Activated CD4-positive, alpha-beta T cell treated with anti-CD3 and anti-CD28 coated beads, Interleukin-2, amount 50 U/mL, for 24 hours (primary cell): ENCODE results near the gene PKD1L1.
"Not testable (repeated sequence)": the region's sequence is repeated elsewhere in the genome, so short reads cannot be mapped to it uniquely, and the experiment has no call there.

Experiments
- DNase-seq, 2 donors: peaks; one replicate each; pipeline ENCODE4 v3.0.0-alpha.2; 2020; ENCODE audit warnings: low read depth in 1 of 2, low spot score in 1 of 2

Gene PKD1L1

GRCh38 chr7:47771990-47772360 is 176.3 kb downstream of the PKD1L1 start:
- DNase-seq: no peak

DNA sequence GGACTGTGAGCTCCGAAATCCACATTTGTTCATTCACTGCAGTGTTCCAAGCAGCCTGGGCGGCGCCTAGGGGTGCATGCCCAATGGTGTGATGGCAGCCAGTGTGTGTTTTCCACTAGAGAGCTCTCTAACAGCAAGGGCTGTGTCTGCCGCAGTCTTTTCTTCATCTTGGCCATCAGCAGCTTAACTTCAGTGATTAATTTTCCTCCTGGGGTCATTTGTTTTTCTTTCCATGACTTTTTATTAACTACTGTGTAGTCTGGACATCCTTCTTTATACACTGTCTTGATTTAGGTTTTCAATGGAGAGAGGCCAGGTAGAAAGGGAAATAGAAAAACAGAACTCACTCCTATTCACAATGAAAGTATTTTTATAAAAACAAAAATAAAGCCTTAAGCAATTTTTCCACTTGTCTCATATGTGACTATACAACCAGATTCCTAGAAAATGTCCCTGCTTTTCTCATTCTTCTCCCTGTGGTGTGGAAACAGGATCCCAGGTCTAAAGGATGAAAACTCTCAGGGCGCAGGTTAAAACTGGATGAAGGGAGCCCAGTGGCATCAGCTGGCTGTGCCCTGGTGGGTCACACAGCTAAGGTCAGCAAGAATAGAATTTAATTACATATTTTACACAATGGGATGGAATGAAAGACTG is 176.8 kb downstream of the PKD1L1 start:
- DNase-seq: no peak

GRCh38 chr7:47766126-47766525 is 182.1 kb downstream of the PKD1L1 start:
- no peak for DNase-seq

DNA sequence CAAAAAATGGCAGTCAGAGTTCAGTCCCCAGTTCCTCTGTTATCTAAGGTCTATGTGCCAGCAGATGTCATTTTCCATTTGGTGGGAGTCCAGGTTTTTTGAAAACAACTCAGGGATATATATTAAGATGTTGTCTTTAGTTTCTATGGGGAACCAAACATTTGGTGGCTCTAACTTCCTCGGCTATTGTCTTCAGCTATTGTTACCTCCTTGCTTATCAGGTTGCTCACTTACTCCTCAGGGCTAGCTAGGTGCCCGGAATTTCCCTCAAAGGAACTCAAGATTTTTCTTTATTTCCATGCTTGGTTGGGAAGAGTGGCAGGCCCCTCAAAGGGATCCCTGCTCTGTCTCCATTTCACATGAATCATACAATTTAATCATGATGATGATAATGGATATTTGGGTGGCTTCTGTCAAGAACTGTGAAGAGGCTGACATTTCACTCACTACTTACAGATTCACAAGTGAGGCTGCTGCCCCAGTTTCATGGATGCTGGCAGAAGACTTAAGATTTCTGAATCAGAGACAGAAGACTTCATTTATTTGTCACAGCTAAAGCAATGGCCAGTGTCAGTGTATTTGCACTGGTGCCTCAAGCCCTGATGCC is 182.8 kb downstream of the PKD1L1 start:
- no peak for DNase-seq

- DNase-seq: no peak
These were observed 183.5 kb downstream of the PKD1L1 start for GRCh38 chr7:47764746-47765145.

DNA sequence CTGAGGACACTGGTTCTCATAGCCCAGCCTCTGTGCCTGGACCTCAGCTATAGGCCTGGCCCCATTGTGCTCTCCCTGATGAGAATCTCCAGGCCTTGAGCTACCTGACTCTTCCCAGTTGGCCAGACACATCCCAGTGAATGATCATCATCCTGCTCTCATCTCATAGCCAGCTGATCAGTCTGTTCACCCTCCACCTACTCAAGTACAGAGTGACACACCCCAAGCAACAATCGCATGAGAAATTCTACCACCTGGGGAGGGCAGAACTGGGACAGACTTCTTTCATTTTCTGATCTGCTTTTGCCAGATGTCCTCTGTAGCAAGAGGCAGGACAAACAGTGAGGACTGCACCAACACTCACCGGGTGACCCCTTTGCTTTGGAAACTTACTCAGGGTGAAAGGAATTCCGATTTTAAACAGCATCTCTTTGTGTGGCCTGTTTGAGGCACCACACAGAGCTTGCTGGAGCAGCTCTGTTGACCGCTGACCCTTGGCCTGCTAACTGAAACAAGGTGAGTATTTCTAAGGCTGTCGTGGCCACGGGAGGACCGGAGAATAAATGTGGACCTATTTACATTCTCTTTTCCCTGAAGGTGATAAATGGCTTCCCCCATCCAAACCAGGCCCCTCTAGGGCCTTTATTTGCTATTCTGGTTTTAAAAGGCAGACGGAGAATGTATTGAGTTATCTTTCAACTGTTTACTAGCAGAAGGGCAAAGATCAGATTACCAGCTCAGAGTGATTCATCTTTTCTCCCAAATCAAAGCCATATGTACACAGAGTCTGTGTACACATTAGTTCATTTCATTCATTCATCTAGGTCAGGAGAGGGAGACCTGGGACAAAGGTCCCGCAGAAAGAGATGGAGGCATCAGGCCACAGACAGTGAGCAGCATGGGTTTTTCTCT is 184.9 kb downstream of the PKD1L1 start:
- no peak for DNase-seq

GRCh38 chr7:47762746-47763062 is 185.6 kb downstream of the PKD1L1 start:
- no peak for DNase-seq

GRCh38 chr7:47762207-47762606 is 186.1 kb downstream of the PKD1L1 start:
- no peak for DNase-seq

DNA sequence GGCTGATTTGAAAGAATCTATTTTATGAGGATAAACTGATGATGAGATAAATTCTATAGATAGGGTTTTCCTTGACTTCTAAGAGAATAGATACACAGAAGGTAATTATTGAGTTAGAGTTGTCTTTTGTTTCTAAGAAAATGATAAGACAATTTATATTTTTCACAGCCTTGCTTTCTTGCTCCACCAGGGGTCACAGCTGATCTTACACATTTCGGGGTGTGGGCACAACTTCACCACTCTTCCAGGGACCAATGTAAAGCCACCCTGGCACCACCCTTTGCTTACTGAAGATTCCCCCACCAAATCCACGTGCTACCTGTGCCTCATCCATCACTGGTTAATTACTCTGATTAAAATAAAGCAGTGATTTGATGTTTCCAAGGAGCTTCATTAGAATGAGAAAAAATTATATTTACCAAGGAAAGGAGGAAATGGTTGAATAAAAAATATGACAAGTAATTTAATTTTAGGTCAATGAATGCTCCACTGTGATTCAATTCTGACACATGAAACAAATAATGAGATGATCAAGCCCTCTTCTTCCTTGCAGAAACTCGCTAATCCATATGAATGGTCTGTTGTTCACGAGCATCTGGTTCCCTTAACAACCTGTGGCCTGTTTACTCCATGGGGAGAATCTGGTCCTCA is 189.1 kb downstream of the PKD1L1 start:
- no peak for DNase-seq

DNA sequence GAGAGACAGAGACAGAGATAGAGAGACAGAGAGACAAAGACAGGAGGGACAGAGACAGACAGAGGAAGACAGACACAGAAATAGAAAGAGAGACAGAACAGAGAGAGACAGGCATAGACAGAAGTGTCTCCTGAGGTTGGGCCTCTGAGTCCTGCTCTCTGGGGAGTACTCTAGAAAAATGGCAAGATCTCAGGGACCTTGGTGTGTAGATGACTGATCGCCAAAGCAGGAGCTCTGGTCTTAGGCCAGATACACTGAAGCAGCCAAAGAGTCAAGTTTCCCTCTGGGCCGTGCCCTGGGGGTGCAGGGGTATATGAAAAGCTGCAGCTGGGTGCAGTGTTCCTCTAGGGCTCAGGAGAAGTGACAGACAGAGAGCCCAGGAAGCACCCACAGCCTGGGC is 189.7 kb downstream of the PKD1L1 start:
- DNase-seq: no peak

DNA sequence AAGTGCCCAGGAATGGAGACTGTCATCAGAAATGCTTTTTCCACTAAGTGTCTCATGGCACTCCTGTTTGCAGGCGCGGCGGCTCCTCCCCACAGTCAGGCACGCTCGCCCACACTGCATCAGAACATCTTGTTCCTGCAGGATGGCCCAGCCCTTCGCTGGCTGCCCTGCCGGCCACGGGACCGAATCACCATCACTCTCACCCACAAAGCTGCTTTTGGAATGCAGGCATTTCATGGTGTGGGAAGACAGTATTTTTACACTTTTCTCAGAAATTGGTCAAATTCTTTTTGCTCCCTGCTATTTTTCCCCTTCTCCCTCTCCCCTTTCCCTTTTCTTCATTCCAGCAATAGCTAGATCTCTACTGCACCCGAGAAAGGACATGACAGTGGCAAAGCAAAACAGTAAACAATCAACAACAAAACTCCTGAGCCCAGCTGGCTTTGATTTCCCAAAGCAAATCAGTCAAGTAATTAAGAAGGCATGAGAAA is 190.3 kb downstream of the PKD1L1 start:
- no peak for DNase-seq

GRCh38 chr7:47756636-47757035 is 191.6 kb downstream of the PKD1L1 start:
- no peak for DNase-seq

GRCh38 chr7:47755248-47755647 is 193.0 kb downstream of the PKD1L1 start:
- DNase-seq: no peak

DNA sequence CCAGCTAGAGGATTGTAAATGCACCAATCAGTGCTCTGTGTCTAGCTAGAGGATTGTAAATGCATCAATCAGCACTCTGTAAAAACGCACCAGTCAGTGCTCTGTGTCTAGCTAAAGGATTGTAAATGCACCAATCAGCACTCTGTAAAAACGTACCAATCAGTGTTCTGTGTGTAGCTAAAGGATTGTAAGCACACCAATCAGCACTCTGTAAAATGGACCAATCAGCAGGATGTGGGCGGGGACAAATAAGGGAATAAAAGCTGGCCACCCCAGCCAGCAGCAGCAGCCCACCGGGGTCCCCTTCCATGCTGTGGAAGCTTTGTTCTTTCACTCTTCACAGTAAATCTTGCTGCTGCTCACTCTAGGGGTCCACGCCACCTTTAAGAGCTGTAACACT is 196.5 kb downstream of the PKD1L1 start:
- not testable (repeated sequence) for DNase-seq

GRCh38 chr7:47751043-47751442 is 197.2 kb downstream of the PKD1L1 start:
- DNase-seq: no peak

GRCh38 chr7:47748041-47748440 is 200.2 kb downstream of the PKD1L1 start:
- no peak for DNase-seq

GRCh38 chr7:47747160-47747559 is 201.1 kb downstream of the PKD1L1 start:
- DNase-seq: no peak

GRCh38 chr7:47746468-47746867 is 201.8 kb downstream of the PKD1L1 start:
- DNase-seq: no peak

- DNase-seq: no peak
These were observed 203.4 kb downstream of the PKD1L1 start for GRCh38 chr7:47744883-47745282.

- DNase-seq: no peak
These were observed 204.2 kb downstream of the PKD1L1 start for GRCh38 chr7:47743965-47744591.

DNA sequence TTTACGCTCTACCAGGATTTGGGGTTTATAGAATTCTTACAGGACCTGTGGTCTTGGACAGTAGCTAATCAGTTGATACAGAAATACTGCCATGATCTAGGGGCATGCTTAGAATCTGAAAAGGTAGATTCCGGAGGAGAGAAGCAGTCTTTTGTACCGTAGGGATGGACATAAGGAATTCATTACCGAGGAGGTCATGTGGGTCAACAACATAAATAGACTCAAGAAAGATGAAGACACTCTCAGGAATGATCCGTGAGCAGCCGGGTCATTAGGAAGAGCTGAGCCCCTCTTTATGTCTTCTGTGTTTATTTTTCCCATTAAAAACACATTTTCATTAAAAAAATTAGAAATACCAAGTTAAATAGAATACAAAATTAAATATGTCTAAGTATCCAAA is 206.3 kb downstream of the PKD1L1 start:
- DNase-seq: no peak
